ENCODE measurements around the gene SULT2A1. TPM values are rescaled to one million over a fixed set of nuclear protein-coding genes. Genes with fewer than 3 reads are reported as not detected.

The SULT2A1 gene
- total RNA-seq, 1 experiment from 2014 or later = 0.27 TPM

- TF ChIP-seq RAD21 (IDR thresholded peaks at IDR 0.05; ENCODE audit: low read depth) (no peak), ATF3 (IDR thresholded peaks at IDR 0.05) (no peak), EGR1 (IDR thresholded peaks at IDR 0.05; ENCODE audit: low read depth) (no peak)
These were observed 20.9 kb downstream of the SULT2A1 start (continued) for GRCh38 chr19:47865166-47865565.

- H3K27me3 ChIP-seq (ENCODE audit: insufficient read depth, low read length) = no peaks in the 10 kb centered on the region
- RAD21 ChIA-PET (ENCODE audit: low non-redundant PET in 1 of 2, low total read pairs in 2 of 2, uncharacterized antibody in 2 of 2, unreplicated experiment in 2 of 2) = no interaction called here
- H2AFZ ChIP-seq (ENCODE audit: low read depth, low read length, poor library complexity, severe bottlenecking) = peak overlapping the region; percentile 72
- H3K4me1 ChIP-seq (ENCODE audit: control insufficient read depth in 1 of 2, insufficient read depth in 2 of 2, low read length in 2 of 2) = peaks cover 8 to 20% of the 10 kb centered on the region in 2 experiments
- no TSS peak for BruUV-seq (replicated peaks)
- ATAC-seq (peak; percentile 98), DNase-seq (ENCODE audit: low read depth, low spot score) (peak; percentile 72)
- no peaks in the 10 kb centered on the region for H3K9me2 ChIP-seq (ENCODE audit: insufficient read depth)
- H3K79me2 ChIP-seq (ENCODE audit: insufficient read depth, low read length) = no peaks in the 10 kb centered on the region
- H3K4me3 ChIP-seq (replicated peaks in 1 of 2; ENCODE audit: low read depth in 1 of 2, low read length in 2 of 2) = no peak overlapping the region
- H3K27ac ChIP-seq (ENCODE audit: low read depth, low read length) = no peak overlapping the region
- H3K4me2 ChIP-seq (ENCODE audit: low read length) = peak overlapping the region; percentile 40
- intact Hi-C loops (cut with micrococcal nuclease) = loop anchor here (2.0 to 5.0 kb wide), 2 partner anchors 51 to 73 kb away; no protein-coding TSS in a partner anchor
- no peak overlapping the region for H3K9ac ChIP-seq (ENCODE audit: low read length)
- TF ChIP-seq POLR2AphosphoS5 (IDR thresholded peaks at IDR 0.05; ENCODE audit: low read depth, low read length) (no peak), YY1 (IDR thresholded peaks at IDR 0.05; ENCODE audit: extremely low read depth, insufficient replicate concordance, low read depth, low read length) (peak; percentile 46), RAD21 (IDR thresholded peaks at IDR 0.05; ENCODE audit: low read depth) (peak; percentile 96), CTCF (IDR thresholded peaks at IDR 0.05 in 2 of 3, conservative IDR thresholded peaks at IDR 0.05 in 1 of 3; ENCODE audit: borderline replicate concordance in 1 of 3, insufficient read depth in 1 of 3, low read depth in 2 of 3, low read length in 2 of 3) (peak; percentile 93 to 99 (median 98))
- H3K9me3 ChIP-seq (ENCODE audit: control insufficient read depth in 1 of 2, insufficient read depth in 1 of 2, low read depth in 1 of 2, low read length in 2 of 2) = no peaks in the 10 kb centered on the region
- H4K20me1 ChIP-seq (ENCODE audit: insufficient read depth) = no peaks in the 10 kb centered on the region
- H3K36me3 ChIP-seq (ENCODE audit: control insufficient read depth in 1 of 2, insufficient read depth in 2 of 2, low read length in 2 of 2) = no peaks in the 10 kb centered on the region
- POLR2A ChIA-PET = no interaction called here
- CTCF ChIA-PET = interaction anchor here (0.6 to 3.2 kb wide), 5 partner anchors 11 to 98 kb away, joined by 3 to 17 read pairs (median 7); no protein-coding TSS in a partner anchor
These were observed 22.6 kb downstream of the SULT2A1 start for GRCh38 chr19:47863514-47863936.
